ENCODE measurements around the gene EVC.
"Not testable (repeated sequence)": the region's sequence is repeated elsewhere in the genome, so short reads cannot be mapped to it uniquely, and the experiment has no call there.

The EVC gene

DNA sequence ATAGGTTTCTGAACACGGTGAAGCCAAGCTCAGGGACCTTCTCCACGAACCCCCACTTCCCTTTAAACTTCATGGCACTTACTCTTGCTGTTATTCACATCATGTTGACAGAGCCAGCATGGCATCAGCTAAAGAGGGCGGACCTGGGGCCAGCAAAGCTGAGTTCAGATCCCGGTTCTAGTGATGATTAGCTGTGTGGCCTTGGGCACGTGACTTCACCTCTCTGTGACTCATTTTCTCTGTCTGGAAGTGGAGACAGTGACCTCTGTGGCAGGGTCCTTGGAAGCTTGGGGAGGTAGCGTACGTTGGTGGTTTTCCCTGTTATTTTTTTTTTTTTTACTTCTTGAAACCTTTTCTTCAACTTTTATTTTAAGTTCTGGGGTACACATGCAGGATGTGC is 13.4 kb downstream of the EVC start:
- TF ChIP-seq NFRKB (IDR thresholded peaks at IDR 0.05): no peak
- TF ChIP-seq CTBP1 (IDR thresholded peaks at IDR 0.05; ENCODE audit: borderline replicate concordance): no peak
- TF ChIP-seq L3MBTL2 (conservative IDR thresholded peaks at IDR 0.05): no peak
- no peak for TF ChIP-seq LEF1 (IDR thresholded peaks at IDR 0.05; ENCODE audit: borderline replicate concordance)
- no peak for TF ChIP-seq FOXK2 (IDR thresholded peaks at IDR 0.05)
- CTCF ChIA-PET: no interaction called here
- DNase-seq (ENCODE audit: extremely low spot score): no peak
- POLR2A ChIA-PET: no interaction called here

DNA sequence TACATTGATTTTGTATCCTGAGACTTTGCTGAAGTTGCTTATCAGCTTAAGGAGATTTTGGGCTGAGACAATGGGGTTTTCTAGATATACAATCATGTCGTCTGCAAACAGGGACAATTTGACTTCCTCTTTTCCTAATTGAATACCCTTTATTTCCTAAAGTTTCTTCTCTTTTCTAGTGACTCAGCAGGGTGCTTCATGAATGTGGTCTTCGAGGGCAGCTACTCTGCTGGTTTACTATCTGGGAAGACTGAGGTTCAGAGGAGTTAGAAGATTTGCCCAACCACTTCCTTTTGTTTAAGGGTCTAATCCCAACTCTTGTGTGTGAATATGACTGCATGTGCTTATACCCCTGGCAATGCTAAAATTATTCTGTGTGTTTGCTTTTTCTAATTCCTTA is 17.4 kb downstream of the EVC start:
- DNase-seq (ENCODE audit: extremely low spot score); CTCF ChIA-PET; POLR2A ChIA-PET: not testable (repeated sequence)

GRCh38 chr4:5730436-5730835 is 19.4 kb downstream of the EVC start:
- TF ChIP-seq FOXA1 (IDR thresholded peaks at IDR 0.05) (no peak), ARNT (IDR thresholded peaks at IDR 0.05) (no peak), FOXK2 (IDR thresholded peaks at IDR 0.05) (no peak), FOXM1 (IDR thresholded peaks at IDR 0.05; ENCODE audit: borderline replicate concordance) (no peak), SP1 (IDR thresholded peaks at IDR 0.05) (no peak), LEF1 (IDR thresholded peaks at IDR 0.05; ENCODE audit: borderline replicate concordance) (no peak), TARDBP (IDR thresholded peaks at IDR 0.05) (no peak), ZNF384 (IDR thresholded peaks at IDR 0.05) (no peak), L3MBTL2 (conservative IDR thresholded peaks at IDR 0.05) (no peak), SUZ12 (IDR thresholded peaks at IDR 0.05) (no peak), CTBP1 (IDR thresholded peaks at IDR 0.05; ENCODE audit: borderline replicate concordance) (no peak), ELF4 (IDR thresholded peaks at IDR 0.05) (no peak), NFRKB (IDR thresholded peaks at IDR 0.05) (no peak), HDGF (IDR thresholded peaks at IDR 0.05; ENCODE audit: borderline replicate concordance) (no peak), BHLHE40 (IDR thresholded peaks at IDR 0.05; ENCODE audit: borderline replicate concordance) (no peak)
- TF ChIP-seq, protein P1, sequence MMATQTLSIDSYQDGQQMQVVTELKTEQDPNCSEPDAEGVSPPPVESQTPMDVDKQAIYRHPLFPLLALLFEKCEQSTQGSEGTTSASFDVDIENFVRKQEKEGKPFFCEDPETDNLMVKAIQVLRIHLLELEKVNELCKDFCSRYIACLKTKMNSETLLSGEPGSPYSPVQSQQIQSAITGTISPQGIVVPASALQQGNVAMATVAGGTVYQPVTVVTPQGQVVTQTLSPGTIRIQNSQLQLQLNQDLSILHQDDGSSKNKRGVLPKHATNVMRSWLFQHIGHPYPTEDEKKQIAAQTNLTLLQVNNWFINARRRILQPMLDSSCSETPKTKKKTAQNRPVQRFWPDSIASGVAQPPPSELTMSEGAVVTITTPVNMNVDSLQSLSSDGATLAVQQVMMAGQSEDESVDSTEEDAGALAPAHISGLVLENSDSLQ (IDR thresholded peaks at IDR 0.05): no peak
- ChIA-PET CTCF (no interaction called here), POLR2A (no interaction called here)
- DNase-seq (ENCODE audit: extremely low spot score): no peak

GRCh38 chr4:5730993-5731990 is 20.3 kb downstream of the EVC start:
- CTCF ChIA-PET: no interaction called here
- no peak for DNase-seq (ENCODE audit: extremely low spot score)
- POLR2A ChIA-PET: no interaction called here
- TF ChIP-seq SP1 (IDR thresholded peaks at IDR 0.05): no peak
- no peak for TF ChIP-seq FOXM1 (IDR thresholded peaks at IDR 0.05; ENCODE audit: borderline replicate concordance)
- no peak for TF ChIP-seq NFRKB (IDR thresholded peaks at IDR 0.05)
- no peak for TF ChIP-seq BHLHE40 (IDR thresholded peaks at IDR 0.05; ENCODE audit: borderline replicate concordance)
- TF ChIP-seq L3MBTL2 (conservative IDR thresholded peaks at IDR 0.05): no peak
- no peak for TF ChIP-seq HDGF (IDR thresholded peaks at IDR 0.05; ENCODE audit: borderline replicate concordance)
- no peak for TF ChIP-seq CTBP1 (IDR thresholded peaks at IDR 0.05; ENCODE audit: borderline replicate concordance)
- no peak for TF ChIP-seq FOXA1 (IDR thresholded peaks at IDR 0.05)
- TF ChIP-seq, protein P1 (IDR thresholded peaks at IDR 0.05): no peak
- no peak for TF ChIP-seq SUZ12 (IDR thresholded peaks at IDR 0.05)
- TF ChIP-seq TARDBP (IDR thresholded peaks at IDR 0.05): no peak
- TF ChIP-seq ARNT (IDR thresholded peaks at IDR 0.05): no peak
- no peak for TF ChIP-seq ELF4 (IDR thresholded peaks at IDR 0.05)

DNA sequence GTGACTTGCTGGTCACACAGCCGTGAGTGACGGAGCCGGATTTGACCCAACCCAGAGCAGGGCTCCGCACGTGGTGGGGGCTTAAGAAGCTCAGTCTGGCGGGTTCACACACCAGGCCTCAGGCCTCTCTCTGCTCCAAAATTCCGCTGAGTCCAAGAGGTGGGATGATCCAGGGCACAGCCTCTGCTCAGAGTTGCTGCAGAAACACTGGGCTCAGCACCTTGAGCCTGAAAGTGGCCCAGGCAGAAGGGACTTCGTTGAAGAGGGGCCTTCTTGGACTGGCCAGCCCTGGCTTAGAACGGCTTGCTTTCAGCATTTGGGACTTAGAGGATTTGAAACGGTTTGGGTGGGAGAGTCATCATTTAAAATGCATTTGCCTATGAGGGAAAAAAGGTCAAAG is 21.2 kb downstream of the EVC start:
- DNase-seq (ENCODE audit: extremely low spot score): no peak
- ChIA-PET CTCF (no interaction called here), POLR2A (no interaction called here)
- no peak for TF ChIP-seq ZNF384 (IDR thresholded peaks at IDR 0.05)
- no peak for TF ChIP-seq FOXK2 (IDR thresholded peaks at IDR 0.05)
- no peak for TF ChIP-seq SUZ12 (IDR thresholded peaks at IDR 0.05)
- TF ChIP-seq CTBP1 (IDR thresholded peaks at IDR 0.05; ENCODE audit: borderline replicate concordance): no peak
- no peak for TF ChIP-seq FOXA1 (IDR thresholded peaks at IDR 0.05)
- TF ChIP-seq, protein P1 (IDR thresholded peaks at IDR 0.05): no peak
- TF ChIP-seq FOXM1 (IDR thresholded peaks at IDR 0.05; ENCODE audit: borderline replicate concordance): no peak
- no peak for TF ChIP-seq L3MBTL2 (conservative IDR thresholded peaks at IDR 0.05)
- no peak for TF ChIP-seq HDGF (IDR thresholded peaks at IDR 0.05; ENCODE audit: borderline replicate concordance)
- no peak for TF ChIP-seq ARNT (IDR thresholded peaks at IDR 0.05)
- no peak for TF ChIP-seq TARDBP (IDR thresholded peaks at IDR 0.05)
- no peak for TF ChIP-seq LEF1 (IDR thresholded peaks at IDR 0.05; ENCODE audit: borderline replicate concordance)

GRCh38 chr4:5734853-5735252 is 23.9 kb downstream of the EVC start:
- DNase-seq (ENCODE audit: extremely low spot score): no peak
- ChIA-PET POLR2A (no interaction called here), CTCF (interaction anchor here (0.6 kb wide), 1 partner anchor 230 kb away, joined by 3 read pairs; no protein-coding TSS in a partner anchor)
- no peak for TF ChIP-seq BHLHE40 (IDR thresholded peaks at IDR 0.05; ENCODE audit: borderline replicate concordance)
- TF ChIP-seq ELF4 (IDR thresholded peaks at IDR 0.05): no peak
- no peak for TF ChIP-seq ARNT (IDR thresholded peaks at IDR 0.05)
- no peak for TF ChIP-seq FOXK2 (IDR thresholded peaks at IDR 0.05)
- TF ChIP-seq, protein P1 (IDR thresholded peaks at IDR 0.05): no peak
- TF ChIP-seq HDGF (IDR thresholded peaks at IDR 0.05; ENCODE audit: borderline replicate concordance): no peak
- no peak for TF ChIP-seq FOXA1 (IDR thresholded peaks at IDR 0.05)
- TF ChIP-seq L3MBTL2 (conservative IDR thresholded peaks at IDR 0.05): no peak
- no peak for TF ChIP-seq SP1 (IDR thresholded peaks at IDR 0.05)
